H1 (cell line): ENCODE results near the gene LGR4. TPM values are rescaled to one million over a fixed set of nuclear protein-coding genes. Genes with fewer than 3 reads are reported as not detected.

Source experiments
- SUZ12 ChIP-seq: fragments of 200-600 bp; sonication (generic); IDR thresholded peaks from 2 replicates; pipeline ENCODE4 v1.6.1; 2012; ENCODE audit warnings: mild to moderate bottlenecking, inconsistent platforms, low read length, moderate library complexity, mixed read lengths
- YY1 ChIP-seq: IDR thresholded peaks from 2 replicates; pipeline ENCODE4 v1.6.1; 2011; ENCODE audit warnings: low read depth, mild to moderate bottlenecking, low read length
- polyA plus RNA-seq, 7 experiments: library from polyadenylated mRNA; depleted of rRNA in 3 of 7; stranded (reverse) in 5 of 7; unstranded in 2 of 7; fragments of >200 nt in 5 of 7; fragments of 200-250 nt in 2 of 7; gene quantifications; 1 replicate in 5 of 7; 2 replicates in 1 of 7; 4 replicates in 1 of 7; pipeline versions ENCODE4 v1.2.1 to v1.2.3, GENCODE V29; 2011 to 2013; ENCODE audit warnings: missing spikeins in 2 of 7, mixed read lengths in 2 of 7
- total RNA-seq: library from RNA; stranded (reverse); fragmentation: NEBNext Ultra II Directional; extraction: Animal tissue kit (Norgen Biotek cat#: 25700); gene quantifications from 2 replicates; pipeline ENCODE4 v1.2.1, GENCODE V29; 2021

Gene LGR4
- total and polyA plus RNA-seq, 2 of the 8 experiments (the other 6 are each of a cell fraction or from before 2014, with no cell fraction given) = 26.6 to 61.7 TPM

DNA sequence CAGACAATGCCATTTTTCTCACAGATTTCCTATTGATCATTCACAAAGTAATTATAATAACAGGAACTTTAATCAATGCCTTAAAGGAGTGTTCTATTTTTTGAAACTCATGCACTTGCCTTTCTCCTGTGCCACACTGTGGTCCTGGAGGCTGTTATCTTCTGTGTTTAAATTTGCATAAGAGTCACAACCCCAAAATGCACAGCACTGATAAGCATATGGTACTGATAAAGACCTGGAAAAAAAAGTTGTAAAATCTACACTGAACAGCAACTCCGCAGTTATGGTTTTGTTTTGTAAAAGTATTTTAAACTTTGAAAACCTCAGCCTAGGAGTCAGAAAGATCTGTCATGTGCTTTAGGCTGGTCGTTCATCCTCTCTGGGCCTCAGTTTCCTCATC, 100.4 kb downstream of the LGR4 start (continued):
- no peak for TF ChIP-seq YY1
- TF ChIP-seq SUZ12 = no peak
